ENCODE data around the gene PROSER2.
"Not testable (repeated sequence)": the region's sequence is repeated elsewhere in the genome, so short reads cannot be mapped to it uniquely, and the experiment has no call there.

The PROSER2 gene

DNA sequence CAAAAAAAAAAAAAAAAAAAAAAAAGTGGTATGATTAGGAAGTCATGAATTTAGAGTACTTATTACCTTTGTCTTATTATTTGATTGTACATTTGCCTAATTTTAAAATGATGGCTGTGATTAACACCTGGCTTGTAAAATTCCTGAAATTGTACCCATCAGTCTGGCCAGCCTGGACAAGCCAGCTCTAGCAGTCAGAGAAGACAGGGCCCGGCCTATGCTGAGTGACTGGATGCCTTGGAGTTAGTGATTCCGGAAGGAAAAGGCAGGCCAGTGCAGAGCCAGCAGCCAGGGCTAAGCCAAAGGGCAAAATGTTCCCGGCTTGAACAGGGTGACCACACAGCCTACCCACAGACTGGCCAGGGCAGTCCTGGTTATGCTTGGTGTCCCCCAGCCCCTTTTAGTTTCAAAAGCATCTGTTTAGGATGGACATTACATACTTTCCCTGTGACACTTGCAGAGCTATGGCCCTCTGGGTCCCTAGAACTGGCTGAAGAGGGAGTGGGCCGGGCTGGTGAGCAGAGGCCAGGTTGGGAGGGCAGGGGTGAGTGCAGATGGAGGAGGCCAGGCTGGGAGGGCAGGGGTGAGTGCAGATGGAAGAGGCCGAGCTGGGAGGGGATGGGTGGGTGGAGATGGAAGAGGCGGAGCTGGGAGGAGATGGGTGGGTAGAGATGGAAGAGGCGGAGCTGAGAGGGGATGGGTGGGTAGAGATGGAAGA is 61.7 kb downstream of the PROSER2 start:
- no peak for FAIRE-seq
- no peak for DNase-seq (ENCODE audit: low spot score)

DNA sequence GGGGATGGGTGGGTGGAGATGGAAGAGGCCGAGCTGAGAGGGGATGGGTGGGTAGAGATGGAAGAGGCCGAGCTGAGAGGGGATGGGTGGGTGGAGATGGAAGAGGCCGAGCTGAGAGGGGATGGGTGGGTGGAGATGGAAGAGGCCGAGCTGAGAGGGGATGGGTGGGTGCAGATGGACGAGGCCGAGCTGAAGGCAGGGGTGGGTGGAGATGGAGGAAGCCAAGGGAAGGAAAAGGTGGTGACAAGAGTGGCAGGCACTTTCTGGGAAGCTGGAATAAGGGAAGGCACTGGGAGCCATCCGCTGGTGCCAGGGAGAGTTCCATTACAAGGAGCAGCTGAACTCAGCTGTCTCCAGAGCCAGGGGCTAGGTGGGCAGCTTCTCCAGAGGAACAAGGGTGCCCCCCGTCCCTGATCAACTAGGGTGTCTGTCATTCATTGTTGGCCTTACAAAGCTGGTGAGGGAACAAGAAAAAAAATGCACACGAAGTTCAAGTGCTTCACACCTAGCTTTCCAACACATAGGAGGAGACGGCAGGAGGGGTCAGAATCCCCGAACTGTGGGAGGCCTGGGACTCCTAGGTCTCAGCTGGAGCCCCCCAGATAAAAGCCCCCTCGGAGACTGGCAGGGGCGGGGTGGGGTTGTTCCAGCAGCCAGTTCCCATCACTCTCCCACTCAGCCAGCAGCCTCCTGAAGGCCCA is 62.4 kb downstream of the PROSER2 start:
- DNase-seq (ENCODE audit: low spot score) (no peak), FAIRE-seq (no peak)

DNA sequence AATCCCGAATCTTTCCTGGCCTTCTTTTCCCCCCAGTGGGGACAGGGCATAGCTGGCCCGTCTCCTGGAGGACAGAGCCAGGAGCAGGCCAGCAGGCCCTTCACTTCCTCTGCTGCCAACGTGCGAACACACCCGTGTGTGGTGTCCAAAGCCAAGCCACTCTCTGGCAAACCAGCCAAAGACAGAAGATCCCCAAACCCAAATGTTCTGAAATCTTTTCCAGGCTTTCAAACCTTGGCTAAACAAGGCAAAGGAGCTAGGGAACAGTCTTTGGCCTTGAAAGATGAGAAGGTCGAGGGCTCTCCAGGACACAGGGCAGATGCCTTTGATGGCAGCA is 63.0 kb downstream of the PROSER2 start:
- no peak for FAIRE-seq

GRCh38 chr10:11886851-11887250 is 63.7 kb downstream of the PROSER2 start:
- DNase-seq (ENCODE audit: low spot score), result no peak
- FAIRE-seq, result no peak

More for the DNA sequence above, 63.0 kb downstream of the PROSER2 start:
- DNase-seq (ENCODE audit: low spot score), result no peak

DNA sequence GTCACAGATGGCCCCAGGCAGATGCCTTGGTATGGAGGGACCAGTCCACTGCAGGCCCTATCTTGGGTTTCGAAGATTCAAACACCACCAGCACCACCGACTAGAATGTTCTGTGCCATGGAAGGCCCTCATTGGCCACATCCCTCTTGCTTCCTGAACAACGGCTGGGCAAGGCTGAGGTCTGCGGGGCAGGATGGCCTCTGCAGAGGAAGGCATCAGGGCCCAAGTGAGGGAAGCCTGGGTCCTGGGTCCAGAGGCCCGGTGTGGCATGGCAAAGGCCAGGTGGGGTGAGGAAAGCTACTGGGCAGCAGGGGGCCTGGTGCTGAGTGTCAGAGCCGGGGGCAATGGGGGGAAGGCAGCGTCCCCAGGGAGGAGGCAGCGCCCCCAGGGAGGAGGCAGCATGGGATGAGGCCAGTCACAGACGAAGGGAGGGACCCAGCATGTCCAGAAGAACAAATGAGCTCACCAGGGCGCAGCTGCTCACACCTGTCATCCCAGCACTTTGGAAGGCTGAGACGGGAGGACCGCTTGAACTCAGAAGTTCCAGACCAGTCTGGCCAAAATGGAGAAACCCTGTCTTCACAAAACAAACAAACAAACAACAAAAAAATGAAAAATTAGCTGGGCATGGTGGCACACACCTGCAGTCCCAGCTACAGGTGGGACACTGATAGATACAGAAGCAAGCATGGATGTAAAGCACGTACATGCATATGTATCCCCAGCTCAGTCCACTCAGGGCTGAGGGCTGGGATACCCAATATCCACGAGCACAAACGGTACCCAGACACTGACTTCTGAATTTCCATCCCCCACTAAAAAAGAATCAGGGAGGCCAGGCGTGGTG is 64.4 kb downstream of the PROSER2 start:
- FAIRE-seq (no peak), DNase-seq (ENCODE audit: low spot score) (no peak)

- not testable (repeated sequence) for FAIRE-seq; DNase-seq (ENCODE audit: low spot score)
Measured at GRCh38 chr10:11889263-11889662, 66.1 kb downstream of the PROSER2 start.

- DNase-seq (ENCODE audit: low spot score), result no peak
- FAIRE-seq, result peak; percentile 63
Measured at GRCh38 chr10:11891776-11892486, 68.8 kb downstream of the PROSER2 start.

DNA sequence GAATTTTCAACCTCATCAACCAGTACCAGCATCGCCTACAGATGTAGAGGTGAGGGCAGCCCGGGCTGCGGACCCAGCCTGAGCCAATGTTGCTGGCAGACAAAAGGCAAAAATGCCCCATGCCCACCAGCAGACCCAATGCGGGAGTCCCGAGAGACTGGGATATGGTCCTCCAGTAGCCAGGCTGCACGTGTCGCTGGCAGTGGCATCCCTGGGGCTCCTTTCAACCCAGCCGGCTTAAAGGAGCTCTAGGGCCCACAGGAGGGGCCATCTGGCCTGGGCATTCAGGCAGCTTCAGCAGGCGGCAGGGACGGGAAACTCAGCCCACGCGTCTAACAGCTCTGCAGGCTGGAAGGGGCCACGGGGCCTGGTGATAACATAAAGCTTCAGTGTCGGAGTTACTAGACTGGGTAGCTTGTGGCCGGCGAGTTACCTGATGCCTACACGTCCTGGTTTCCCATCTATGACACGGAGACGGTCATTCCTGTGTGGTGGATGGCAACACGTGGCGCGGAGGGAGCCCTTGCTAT is 70.7 kb downstream of the PROSER2 start:
- DNase-seq (ENCODE audit: low spot score) (no peak), FAIRE-seq (no peak)

- FAIRE-seq, result peak; percentile 20
- DNase-seq (ENCODE audit: low spot score), result no peak
Measured at GRCh38 chr10:11894381-11895107, 71.4 kb downstream of the PROSER2 start.

DNA sequence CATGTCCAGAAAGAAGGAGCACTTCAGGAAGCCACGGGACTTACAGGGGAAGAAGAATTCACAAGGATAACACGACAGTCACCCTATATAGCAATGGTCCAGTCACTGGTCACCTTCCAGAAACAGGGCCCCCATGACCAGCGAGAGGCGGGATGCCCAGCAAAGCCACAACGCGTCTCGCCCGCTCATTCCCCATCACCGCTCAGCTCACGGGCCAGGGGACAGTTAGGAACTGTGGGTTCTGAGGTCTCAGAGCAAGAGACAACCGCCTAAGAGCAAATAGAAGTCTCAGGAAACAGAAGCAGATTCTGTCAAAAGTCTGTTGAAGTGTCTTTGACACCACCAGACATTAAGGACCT is 71.9 kb downstream of the PROSER2 start:
- DNase-seq (ENCODE audit: low spot score) (no peak), FAIRE-seq (no peak)

DNA sequence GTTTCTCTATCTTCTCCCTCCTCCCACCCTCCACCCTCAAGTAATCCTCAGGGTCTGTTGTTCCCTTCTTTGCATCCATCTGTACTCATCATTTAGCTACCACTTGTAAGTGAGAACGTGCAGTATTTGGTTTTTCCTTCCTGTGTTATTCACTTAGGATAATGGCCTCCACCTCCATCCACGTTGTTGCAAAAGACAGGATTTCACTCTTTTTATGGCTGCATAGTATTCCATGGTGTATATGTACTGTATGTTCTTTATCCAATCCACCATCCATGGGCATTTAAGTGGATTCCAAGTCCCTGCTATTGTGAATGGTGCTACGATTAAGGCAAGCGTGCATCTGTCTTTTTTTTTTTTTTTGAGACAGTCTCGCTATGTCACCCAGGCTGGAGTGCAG is 72.4 kb downstream of the PROSER2 start:
- DNase-seq (ENCODE audit: low spot score) (no peak), FAIRE-seq (no peak)

- no peak for DNase-seq (ENCODE audit: low spot score)
- FAIRE-seq, result peak; percentile 37
Measured at GRCh38 chr10:11896549-11897200, 73.5 kb downstream of the PROSER2 start.

- no peak for DNase-seq (ENCODE audit: low spot score)
- FAIRE-seq, result no peak
Measured at GRCh38 chr10:11898033-11898371, 74.8 kb downstream of the PROSER2 start.

GRCh38 chr10:11898372-11899066 is 75.4 kb downstream of the PROSER2 start:
- peak; percentile 87 for FAIRE-seq
- DNase-seq (ENCODE audit: low spot score), result peak; percentile 92

- FAIRE-seq (peak; percentile 79), DNase-seq (ENCODE audit: low spot score) (no peak)
Measured at GRCh38 chr10:11899067-11899876, 76.1 kb downstream of the PROSER2 start.

DNA sequence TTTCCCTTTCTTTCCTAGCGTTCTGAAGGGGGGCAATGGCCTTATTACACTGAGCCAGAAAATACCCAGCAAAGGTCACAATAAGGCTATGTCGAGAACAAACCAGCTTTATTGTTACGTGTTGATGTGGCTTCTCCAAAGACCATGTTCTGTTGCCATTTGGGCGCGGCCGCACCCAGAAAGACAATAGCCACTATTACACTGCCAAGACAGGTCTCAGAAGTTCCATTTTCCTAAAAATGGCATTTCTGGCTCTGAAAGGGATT is 77.8 kb downstream of the PROSER2 start:
- FAIRE-seq, result no peak

GRCh38 chr10:11901454-11901832 is 78.3 kb downstream of the PROSER2 start:
- FAIRE-seq, result no peak
- no peak for DNase-seq (ENCODE audit: low spot score)

More for the DNA sequence above, 77.8 kb downstream of the PROSER2 start:
- DNase-seq (ENCODE audit: low spot score), result no peak

GRCh38 chr10:11901833-11902475 is 78.8 kb downstream of the PROSER2 start:
- FAIRE-seq (no peak), DNase-seq (ENCODE audit: low spot score) (no peak)

DNA sequence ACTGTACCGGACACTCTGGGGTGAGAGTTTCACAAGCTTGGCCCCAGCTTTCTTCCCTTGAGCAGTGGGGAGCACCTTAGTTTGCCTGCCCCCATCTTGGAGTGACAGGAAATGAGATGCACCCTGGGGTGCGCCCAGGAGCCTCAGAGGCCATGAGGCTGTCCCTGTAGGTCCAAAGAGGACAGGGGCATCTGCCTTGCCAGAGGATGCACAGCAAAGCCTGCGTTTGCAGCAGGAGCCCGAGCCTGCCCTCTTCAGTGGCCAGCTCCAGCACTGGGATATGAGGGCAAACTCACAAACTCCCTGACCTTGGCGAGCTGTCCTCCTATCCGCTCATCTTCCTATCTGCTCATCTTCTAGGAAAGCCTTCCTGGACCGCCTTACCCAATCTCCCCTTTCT is 79.5 kb downstream of the PROSER2 start:
- DNase-seq (ENCODE audit: low spot score) (no peak), FAIRE-seq (no peak)
